Measurements from ENCODE around the gene MYRIP. TPM values are rescaled to one million over a fixed set of nuclear protein-coding genes. Genes with fewer than 3 reads are reported as not detected.

The MYRIP gene
- total RNA-seq, 1 experiment from 2014 or later, result 0.11 TPM

DNA sequence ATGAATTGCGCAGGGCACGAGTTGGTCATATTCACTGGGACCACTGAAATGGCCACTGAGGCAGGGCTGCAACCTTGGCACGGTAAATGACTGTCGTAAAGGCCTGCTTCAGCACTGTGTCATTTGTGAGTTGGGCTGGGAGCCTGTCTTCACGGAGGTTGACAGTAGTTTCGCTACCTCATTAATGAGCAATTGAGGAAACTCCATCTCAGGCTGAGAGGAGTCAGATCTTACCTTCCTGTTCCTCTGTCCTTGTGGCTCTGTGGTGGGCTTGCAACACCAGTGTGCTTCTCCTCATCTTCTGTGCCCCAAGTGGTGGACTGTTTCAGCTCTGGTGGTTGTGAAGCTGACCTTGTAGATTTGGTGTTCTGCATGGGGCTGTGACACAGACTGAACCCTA, 420.0 kb downstream of the MYRIP start:
- no peak for DNase-seq (ENCODE audit: low read depth)

DNA sequence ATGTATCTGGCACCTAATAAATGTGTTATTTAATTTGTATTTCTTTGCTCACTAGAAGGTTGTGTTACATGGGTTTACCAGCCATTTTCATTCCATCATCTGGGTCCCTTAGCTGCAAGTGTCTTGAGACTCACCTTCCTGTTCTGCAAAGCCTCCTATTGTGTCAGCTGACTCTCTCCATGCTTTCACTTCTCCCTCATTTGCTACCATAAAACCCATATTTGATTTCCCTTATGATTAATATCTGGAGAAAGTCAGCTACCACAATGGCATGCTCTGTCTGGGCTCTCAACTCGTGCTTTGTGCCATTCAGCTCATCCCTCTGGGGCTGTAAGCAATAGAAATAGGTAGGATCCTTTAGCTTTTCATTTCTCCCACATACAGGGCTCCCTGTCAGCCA, 420.6 kb downstream of the MYRIP start:
- no peak for DNase-seq (ENCODE audit: low read depth)

DNA sequence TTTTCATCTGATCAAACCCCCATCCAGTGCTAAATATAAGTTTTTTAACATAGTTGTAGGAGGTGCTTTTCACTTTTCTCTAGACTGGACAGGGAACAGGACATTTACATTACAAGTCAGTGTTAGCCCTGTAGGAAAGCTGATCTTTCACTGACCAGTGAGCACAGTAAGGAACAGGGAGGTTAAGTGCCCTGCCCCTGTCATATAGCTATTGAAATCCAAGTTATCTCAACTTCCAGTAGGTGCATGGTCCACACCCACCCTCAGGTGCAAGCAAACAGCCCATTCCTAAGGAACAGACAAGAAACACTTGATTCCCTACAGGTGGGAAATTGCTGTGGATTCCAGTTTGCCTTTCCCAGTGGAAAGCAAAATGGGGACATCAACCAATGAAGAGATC, 421.0 kb downstream of the MYRIP start:
- no peak for DNase-seq (ENCODE audit: low read depth)

DNA sequence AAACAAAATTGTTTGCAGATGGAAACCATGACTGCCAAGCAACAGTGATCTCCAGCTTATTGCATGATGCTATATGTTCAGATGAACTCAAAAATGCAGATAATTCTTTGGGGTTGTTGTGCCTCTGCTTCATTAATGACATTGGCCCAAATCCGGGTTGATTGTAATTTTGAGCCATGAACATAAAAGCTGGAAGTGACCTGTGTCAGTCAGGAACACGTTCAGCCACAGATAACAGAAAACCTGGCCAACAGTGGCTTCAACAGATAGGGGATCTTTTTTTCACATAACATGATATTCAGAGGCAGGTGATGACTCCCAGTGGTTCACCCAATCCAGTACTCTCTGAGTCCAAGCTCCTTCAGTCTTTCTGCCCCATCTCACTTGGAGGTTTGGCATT, 423.2 kb downstream of the MYRIP start:
- DNase-seq (ENCODE audit: low read depth), result no peak

DNA sequence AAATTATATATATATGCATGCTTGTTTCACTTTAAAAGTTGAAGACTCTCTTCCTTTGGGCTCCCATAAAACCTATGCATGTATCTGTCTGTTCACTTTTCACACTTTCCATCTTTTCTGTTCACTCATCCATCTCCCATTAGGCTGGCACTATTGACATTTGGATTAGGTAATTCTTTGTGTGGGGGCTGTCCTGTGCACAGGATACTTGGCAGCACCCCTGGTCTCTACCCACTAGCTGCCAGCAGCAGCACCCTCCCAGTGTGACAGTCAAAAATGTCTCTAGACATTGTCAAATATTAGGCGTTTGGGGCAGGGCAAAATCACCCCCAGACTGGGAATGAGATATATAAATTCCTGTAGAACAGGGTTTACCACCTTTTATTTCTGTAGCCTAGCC, 427.8 kb downstream of the MYRIP start:
- DNase-seq (ENCODE audit: low read depth), result no peak

DNA sequence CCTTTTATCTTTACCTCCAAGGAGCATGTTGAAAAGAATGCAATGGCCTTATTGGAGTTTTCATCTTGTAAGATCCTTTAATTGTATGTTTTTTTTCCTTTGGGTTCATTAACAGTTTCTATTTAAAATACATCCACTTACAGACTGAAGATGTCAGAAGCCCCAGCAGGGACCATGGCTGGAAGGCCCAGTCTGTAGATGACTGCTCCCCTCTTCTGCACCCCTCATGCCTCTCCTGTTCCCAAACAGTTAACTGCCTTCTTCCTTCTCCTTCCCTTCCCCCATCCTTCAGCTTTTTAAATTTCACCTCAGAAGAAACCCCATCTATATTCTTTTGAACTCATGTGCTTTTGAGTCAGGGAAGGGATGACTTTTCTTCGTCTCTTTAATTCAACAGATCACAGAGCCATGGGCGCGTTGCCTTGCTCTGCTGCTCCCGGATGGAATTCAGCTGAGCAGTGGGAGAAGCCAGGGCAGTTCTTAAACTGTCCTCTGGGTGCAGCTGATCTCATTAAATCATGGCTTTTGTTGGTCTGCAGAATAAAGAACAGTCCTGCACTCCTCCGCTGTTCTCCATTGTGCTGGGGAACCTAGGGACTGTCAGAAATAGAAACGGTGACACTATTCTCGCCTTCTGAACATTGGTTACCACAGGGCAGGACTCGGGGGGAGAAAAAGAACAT, 428.6 kb downstream of the MYRIP start:
- peak; percentile 12 for DNase-seq (ENCODE audit: low read depth)

- no peak for DNase-seq (ENCODE audit: low read depth)
Measured at GRCh38 chr3:40240921-40241320, 431.5 kb downstream of the MYRIP start.

DNA sequence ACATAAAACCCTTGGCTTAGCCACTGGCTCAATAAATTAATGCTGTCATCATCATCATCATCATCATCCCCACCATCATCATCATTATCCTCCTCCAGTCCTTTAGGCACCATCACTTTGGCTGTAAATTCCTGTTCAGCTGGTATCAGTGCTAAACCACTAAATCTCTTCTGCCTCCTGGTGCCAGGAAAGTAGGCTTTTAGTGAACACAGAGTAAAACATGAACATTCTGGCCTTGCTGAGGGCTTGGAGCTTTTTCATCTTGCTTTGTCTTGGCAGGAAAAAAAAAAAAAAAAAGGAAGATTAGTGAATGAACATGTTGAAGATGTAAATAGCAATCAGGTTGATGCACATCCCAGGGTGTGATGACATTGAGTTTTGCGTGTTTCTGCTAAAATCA, 432.8 kb downstream of the MYRIP start:
- no peak for DNase-seq (ENCODE audit: low read depth)

- no peak for DNase-seq (ENCODE audit: low read depth)
Measured at GRCh38 chr3:40242638-40243037, 433.2 kb downstream of the MYRIP start.

- DNase-seq (ENCODE audit: low read depth), result no peak
Measured at GRCh38 chr3:40243056-40243455, 433.6 kb downstream of the MYRIP start.

GRCh38 chr3:40247714-40248454, 438.5 kb downstream of the MYRIP start:
- DNase-seq (ENCODE audit: low read depth), result no peak

DNA sequence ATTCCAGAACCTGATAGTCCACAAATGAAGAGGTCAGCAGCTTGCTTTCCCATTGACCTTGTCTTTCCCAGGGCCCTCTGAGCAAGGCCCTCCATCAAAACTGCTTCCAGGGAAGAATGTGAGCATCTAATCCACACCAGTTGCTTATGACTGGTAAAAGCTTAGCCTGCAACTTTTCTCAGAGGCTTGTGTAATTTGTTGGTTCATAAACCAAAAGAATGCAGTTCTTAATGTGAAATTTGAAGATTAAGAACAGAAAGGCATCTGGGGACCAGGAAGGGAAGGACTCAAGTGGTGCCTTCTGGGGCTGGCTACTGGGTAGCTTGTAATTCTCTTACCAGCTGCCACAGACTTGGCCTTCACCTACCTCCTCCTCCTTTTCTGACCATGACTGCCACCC, 439.2 kb downstream of the MYRIP start:
- DNase-seq (ENCODE audit: low read depth), result no peak

- no peak for DNase-seq (ENCODE audit: low read depth)
Measured at GRCh38 chr3:40249168-40249567, 439.8 kb downstream of the MYRIP start.

GRCh38 chr3:40254491-40254890, 445.1 kb downstream of the MYRIP start:
- no peak for DNase-seq (ENCODE audit: low read depth)

- no peak for DNase-seq (ENCODE audit: low read depth)
Measured at GRCh38 chr3:40254891-40255290, 445.5 kb downstream of the MYRIP start.

GRCh38 chr3:40255532-40255931, 446.1 kb downstream of the MYRIP start:
- no peak for DNase-seq (ENCODE audit: low read depth)

DNA sequence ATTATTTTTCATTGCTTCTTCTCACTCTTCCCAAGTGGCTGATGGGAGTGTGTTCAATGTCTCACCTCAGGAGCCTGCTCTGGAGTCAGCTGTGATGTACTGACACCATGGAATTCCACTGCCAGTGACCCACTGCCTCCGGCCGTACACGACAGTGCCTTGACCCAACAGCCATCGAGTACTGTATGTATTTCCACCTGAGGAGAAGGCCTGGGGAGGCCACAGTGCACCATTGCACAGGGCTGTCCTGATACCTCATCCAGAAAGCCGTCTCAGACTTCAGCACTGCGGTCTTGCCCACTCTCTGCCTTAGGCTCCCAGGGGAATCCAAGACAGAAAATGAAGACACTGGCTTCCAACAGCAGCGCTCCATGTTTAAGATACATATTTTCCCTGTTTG, 448.7 kb downstream of the MYRIP start:
- DNase-seq (ENCODE audit: low read depth), result no peak

DNA sequence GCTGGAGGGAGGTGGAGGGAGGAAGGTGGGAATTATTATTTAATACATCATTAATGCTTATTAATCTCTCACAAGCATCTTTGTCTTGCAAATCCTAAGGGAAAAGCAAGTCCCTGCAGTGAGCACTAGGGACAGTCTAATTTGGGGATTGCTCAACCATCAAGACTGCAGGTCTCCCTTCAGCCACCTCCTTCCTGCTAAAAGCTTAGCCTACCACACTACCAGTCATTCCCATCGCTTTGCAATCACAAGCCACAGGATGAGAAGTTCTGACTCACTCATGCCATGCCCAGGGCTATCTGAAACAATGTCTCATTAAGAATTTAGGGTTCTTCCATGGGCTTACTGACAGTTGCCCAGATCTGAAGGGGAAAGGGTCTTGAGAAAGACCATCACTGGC, 449.1 kb downstream of the MYRIP start:
- DNase-seq (ENCODE audit: low read depth), result peak; percentile 71

DNA sequence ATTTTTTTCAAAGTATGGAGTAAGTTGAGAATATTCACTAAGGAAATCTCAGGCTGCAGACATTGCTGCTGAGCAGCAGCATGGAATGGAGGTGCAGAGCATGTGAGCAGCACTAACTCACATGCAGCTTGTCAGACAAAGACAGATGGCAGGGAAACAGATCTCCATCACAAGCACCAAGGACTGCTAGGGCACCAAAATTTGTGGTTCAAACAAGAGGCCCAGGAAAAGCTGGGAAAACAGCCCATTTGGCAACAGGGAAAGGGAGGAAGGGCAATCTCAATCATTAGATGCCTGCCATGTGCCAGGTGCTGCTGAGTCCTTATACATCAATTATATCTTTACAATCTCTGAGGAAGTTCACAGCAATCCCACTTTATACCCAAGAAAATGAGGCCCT, 452.9 kb downstream of the MYRIP start:
- no peak for DNase-seq (ENCODE audit: low read depth)

DNA sequence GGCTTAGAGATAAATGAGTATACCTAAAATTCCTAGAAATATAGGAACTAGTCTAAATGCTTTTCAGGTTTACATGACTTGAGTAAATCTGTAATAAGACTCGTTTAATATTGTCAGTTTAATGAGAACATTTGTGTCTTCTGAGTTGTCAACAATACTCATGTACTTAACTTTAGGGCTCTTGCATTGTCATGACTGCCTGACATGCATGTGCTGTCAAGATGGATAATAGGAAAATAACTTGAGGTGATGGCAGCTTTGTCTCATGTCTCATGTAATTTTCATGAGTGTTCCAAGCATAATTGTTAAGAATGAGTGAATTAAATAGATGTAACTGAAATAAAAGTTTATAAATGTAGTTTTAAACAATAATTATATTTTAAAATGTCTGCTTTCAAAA, 455.0 kb downstream of the MYRIP start:
- no peak for DNase-seq (ENCODE audit: low read depth)

DNA sequence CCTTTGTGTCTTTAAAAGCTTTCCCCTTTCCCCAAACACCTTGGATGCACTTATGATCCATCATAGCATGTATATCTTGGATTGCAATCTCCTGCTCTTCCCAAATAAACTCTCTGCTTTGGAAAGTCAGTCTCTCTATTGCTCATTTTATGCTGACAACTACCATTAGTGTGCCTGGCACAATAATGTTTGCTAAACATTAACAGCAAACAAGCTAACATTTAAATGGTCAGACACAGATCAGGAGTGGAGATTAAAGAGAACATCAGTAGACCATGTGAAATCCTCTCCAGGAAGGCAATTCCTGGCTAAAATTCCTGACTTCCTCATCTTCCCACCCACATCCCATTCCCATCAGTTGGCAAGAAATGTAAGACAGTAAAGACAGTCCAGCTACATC, 455.8 kb downstream of the MYRIP start:
- DNase-seq (ENCODE audit: low read depth), result no peak

DNA sequence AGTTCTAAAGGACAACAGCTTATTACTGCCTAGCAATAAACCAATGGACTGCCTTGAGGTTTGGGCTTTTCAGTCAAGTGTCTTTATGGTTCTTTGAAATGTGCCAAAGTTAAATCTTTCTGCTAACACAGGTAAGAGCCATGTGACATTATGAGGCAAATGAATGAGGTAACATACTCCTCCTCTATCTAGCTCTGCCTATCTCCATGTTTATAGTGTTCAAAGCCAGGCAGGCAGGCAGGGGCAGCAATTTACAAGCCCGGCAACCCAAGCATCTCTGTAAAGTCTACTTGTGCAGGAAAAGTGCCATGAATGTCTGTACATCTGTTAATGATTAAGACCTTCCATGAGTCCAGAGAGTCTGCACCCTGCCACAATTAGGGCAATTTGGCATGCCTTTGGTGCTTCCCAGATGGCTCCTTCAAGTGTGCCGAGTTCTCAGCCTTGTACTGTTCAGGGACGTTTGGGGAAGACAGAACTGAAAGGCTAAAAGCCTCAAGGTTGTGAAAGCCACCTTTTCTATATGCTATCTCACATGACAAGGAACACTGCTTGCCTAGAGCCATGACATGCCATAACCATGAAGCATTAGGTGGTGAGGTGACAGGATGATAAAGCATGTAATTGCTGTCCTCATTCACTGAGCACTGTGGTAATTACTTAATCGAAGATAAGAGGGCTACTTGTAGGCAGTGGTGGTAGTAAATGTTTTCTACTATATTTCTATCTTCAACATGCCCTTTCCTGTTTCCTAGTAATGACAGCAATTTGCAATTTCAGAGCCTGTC, 458.7 kb downstream of the MYRIP start:
- no peak for DNase-seq (ENCODE audit: low read depth)

Data from LHCN-M2 (cell line).